ENCODE results near the gene ORAI3.

ORAI3 gene

GRCh38 chr16:30941600-30942425, 7.1 kb upstream of the ORAI3 start:
- no peaks in the 10 kb centered on the region for H3K9me3 ChIP-seq (ENCODE audit: insufficient read depth, low read length)
- peaks cover 22% of the 10 kb centered on the region for H3K4me1 ChIP-seq (ENCODE audit: insufficient read depth, insufficient read length)
- H3K36me3 ChIP-seq (ENCODE audit: insufficient read depth, insufficient read length, low read length): peaks cover 65% of the 10 kb centered on the region
- no peaks in the 10 kb centered on the region for H3K27me3 ChIP-seq (ENCODE audit: insufficient read depth, insufficient read length)
- no peak for DNase-seq (ENCODE audit: low read depth, low spot score)
- no peak overlapping the region for H3K4me3 ChIP-seq (ENCODE audit: insufficient read length, low read depth)
- TF ChIP-seq SUZ12 (IDR thresholded peaks at IDR 0.05; ENCODE audit: extremely low read depth, insufficient read depth, insufficient read length) (no peak), ZNF274 (IDR thresholded peaks at IDR 0.05; ENCODE audit: low read depth, low read length) (no peak), YY1 (IDR thresholded peaks at IDR 0.05; ENCODE audit: insufficient read depth, insufficient read length) (no peak)
- peak overlapping the region; percentile 27 for H3K9ac ChIP-seq (ENCODE audit: insufficient read length, low read depth)

GRCh38 chr16:30942426-30942806, 6.5 kb upstream of the ORAI3 start:
- peak overlapping the region; percentile 27 for H3K9ac ChIP-seq (ENCODE audit: insufficient read length, low read depth)
- H3K9me3 ChIP-seq (ENCODE audit: insufficient read depth, low read length): no peaks in the 10 kb centered on the region
- DNase-seq (ENCODE audit: low read depth, low spot score): no peak
- H3K36me3 ChIP-seq (ENCODE audit: insufficient read depth, insufficient read length, low read length): peaks cover 64% of the 10 kb centered on the region
- H3K27me3 ChIP-seq (ENCODE audit: insufficient read depth, insufficient read length): no peaks in the 10 kb centered on the region
- H3K4me1 ChIP-seq (ENCODE audit: insufficient read depth, insufficient read length): peaks cover 21% of the 10 kb centered on the region
- no peak overlapping the region for H3K4me3 ChIP-seq (ENCODE audit: insufficient read length, low read depth)
- TF ChIP-seq YY1 (IDR thresholded peaks at IDR 0.05; ENCODE audit: insufficient read depth, insufficient read length) (no peak), SUZ12 (IDR thresholded peaks at IDR 0.05; ENCODE audit: extremely low read depth, insufficient read depth, insufficient read length) (no peak), ZNF274 (IDR thresholded peaks at IDR 0.05; ENCODE audit: low read depth, low read length) (no peak)

GRCh38 chr16:30944352-30944751, 4.5 kb upstream of the ORAI3 start:
- no peaks in the 10 kb centered on the region for H3K27me3 ChIP-seq (ENCODE audit: insufficient read depth, insufficient read length)
- peaks cover 55% of the 10 kb centered on the region for H3K36me3 ChIP-seq (ENCODE audit: insufficient read depth, insufficient read length, low read length)
- TF ChIP-seq ZNF274 (IDR thresholded peaks at IDR 0.05; ENCODE audit: low read depth, low read length): no peak
- no peak for TF ChIP-seq SUZ12 (IDR thresholded peaks at IDR 0.05; ENCODE audit: extremely low read depth, insufficient read depth, insufficient read length)
- TF ChIP-seq YY1 (IDR thresholded peaks at IDR 0.05; ENCODE audit: insufficient read depth, insufficient read length): no peak

GRCh38 chr16:30946671-30947540, 2.0 kb upstream of the ORAI3 start:
- H3K9ac ChIP-seq (ENCODE audit: insufficient read length, low read depth): peak overlapping the region; percentile 42
- no peaks in the 10 kb centered on the region for H3K9me3 ChIP-seq (ENCODE audit: insufficient read depth, low read length)
- no peak for DNase-seq (ENCODE audit: low read depth, low spot score)
- peaks cover 20% of the 10 kb centered on the region for H3K4me1 ChIP-seq (ENCODE audit: insufficient read depth, insufficient read length)
- H3K27me3 ChIP-seq (ENCODE audit: insufficient read depth, insufficient read length): no peaks in the 10 kb centered on the region
- H3K36me3 ChIP-seq (ENCODE audit: insufficient read depth, insufficient read length, low read length): peaks cover 43% of the 10 kb centered on the region
- H3K4me3 ChIP-seq (ENCODE audit: insufficient read length, low read depth): no peak overlapping the region
- no peak for TF ChIP-seq YY1 (IDR thresholded peaks at IDR 0.05; ENCODE audit: insufficient read depth, insufficient read length)
- no peak for TF ChIP-seq ZNF274 (IDR thresholded peaks at IDR 0.05; ENCODE audit: low read depth, low read length)
- no peak for TF ChIP-seq SUZ12 (IDR thresholded peaks at IDR 0.05; ENCODE audit: extremely low read depth, insufficient read depth, insufficient read length)

More at GRCh38 chr16:30944352-30944751, 4.5 kb upstream of the ORAI3 start:
- Histone ChIP-seq H3K9ac (ENCODE audit: insufficient read length, low read depth) (no peak overlapping the region), H3K9me3 (ENCODE audit: insufficient read depth, low read length) (no peaks in the 10 kb centered on the region), H3K4me3 (ENCODE audit: insufficient read length, low read depth) (no peak overlapping the region), H3K4me1 (ENCODE audit: insufficient read depth, insufficient read length) (peaks cover 22% of the 10 kb centered on the region)
- DNase-seq (ENCODE audit: low read depth, low spot score): no peak

GRCh38 chr16:30947541-30947858, 1.4 kb upstream of the ORAI3 start:
- H3K4me1 ChIP-seq (ENCODE audit: insufficient read depth, insufficient read length): peaks cover 14% of the 10 kb centered on the region
- TF ChIP-seq ZNF274 (IDR thresholded peaks at IDR 0.05; ENCODE audit: low read depth, low read length): no peak
- no peak for TF ChIP-seq SUZ12 (IDR thresholded peaks at IDR 0.05; ENCODE audit: extremely low read depth, insufficient read depth, insufficient read length)
- TF ChIP-seq YY1 (IDR thresholded peaks at IDR 0.05; ENCODE audit: insufficient read depth, insufficient read length): no peak
- no peak for DNase-seq (ENCODE audit: low read depth, low spot score)
- peaks cover 37% of the 10 kb centered on the region for H3K36me3 ChIP-seq (ENCODE audit: insufficient read depth, insufficient read length, low read length)
- H3K9me3 ChIP-seq (ENCODE audit: insufficient read depth, low read length): no peaks in the 10 kb centered on the region
- H3K4me3 ChIP-seq (ENCODE audit: insufficient read length, low read depth): peak overlapping the region; percentile 40
- no peaks in the 10 kb centered on the region for H3K27me3 ChIP-seq (ENCODE audit: insufficient read depth, insufficient read length)
- H3K9ac ChIP-seq (ENCODE audit: insufficient read length, low read depth): peak overlapping the region; percentile 74

GRCh38 chr16:30947859-30948666, 805 bp upstream of the ORAI3 start:
- H3K36me3 ChIP-seq (ENCODE audit: insufficient read depth, insufficient read length, low read length): peaks cover 31% of the 10 kb centered on the region
- DNase-seq (ENCODE audit: low read depth, low spot score): peak; percentile 99
- H3K9ac ChIP-seq (ENCODE audit: insufficient read length, low read depth): peak overlapping the region; percentile 74
- H3K4me3 ChIP-seq (ENCODE audit: insufficient read length, low read depth): peak overlapping the region; percentile 69
- no peaks in the 10 kb centered on the region for H3K9me3 ChIP-seq (ENCODE audit: insufficient read depth, low read length)
- no peaks in the 10 kb centered on the region for H3K27me3 ChIP-seq (ENCODE audit: insufficient read depth, insufficient read length)
- H3K4me1 ChIP-seq (ENCODE audit: insufficient read depth, insufficient read length): peaks cover 11% of the 10 kb centered on the region
- TF ChIP-seq YY1 (IDR thresholded peaks at IDR 0.05; ENCODE audit: insufficient read depth, insufficient read length) (no peak), ZNF274 (IDR thresholded peaks at IDR 0.05; ENCODE audit: low read depth, low read length) (no peak), SUZ12 (IDR thresholded peaks at IDR 0.05; ENCODE audit: extremely low read depth, insufficient read depth, insufficient read length) (no peak)
